Right lobe of liver (tissue), 4 donors: ENCODE results near the gene CBS.
"Not testable (repeated sequence)": the region's sequence is repeated elsewhere in the genome, so short reads cannot be mapped to it uniquely, and the experiment has no call there.

Source experiments
- CTCF ChIP-seq, 4 donors: fragments of 200-600 bp in 3 of 4; fragments of 450-650 bp in 1 of 4; IDR thresholded peaks; one replicate each; pipeline versions ENCODE4 v1.5.1 to v1.8.0; 2016 to 2022; ENCODE audit warnings: antibody characterized with exemption in 4 of 4, mild to moderate bottlenecking in 2 of 4
- POLR2A ChIP-seq: fragments of 450-650 bp; IDR thresholded peaks from one replicate; pipeline ENCODE4 v1.6.1; 2017; ENCODE audit warnings: antibody characterized with exemption, mild to moderate bottlenecking
- donor health status: DM: no; HTN: no; CAD: no.
- donor health status: DM: no; HTN: no; CAD: no.
- donor health status: DM: no; HTN: yes; CAD: no.

- TF ChIP-seq CTCF (IDR thresholded peaks at IDR 0.05); POLR2A: not testable (repeated sequence)
Observed at GRCh38 chr21:43107794-43108137, 32.1 kb upstream of the CBS start.
